Neuronal stem cell (in vitro differentiated cells): ENCODE data around the gene EMC8.

Experiments
- DNase-seq: peaks from one replicate; pipeline ENCODE4 v3.0.0-alpha.2; 2013; ENCODE audit warnings: low spot score
- H2AFZ ChIP-seq: one replicate; pipeline ENCODE4 v1.6.1; 2013; ENCODE audit warnings: mild to moderate bottlenecking, low read length, inconsistent platforms
- H2AK5ac ChIP-seq: 2 replicates; pipeline ENCODE4 v1.6.1; 2013; ENCODE audit warnings: low read depth, mild to moderate bottlenecking, inconsistent platforms, low read length, moderate library complexity, mixed read lengths
- H2BK120ac ChIP-seq: 2 replicates; pipeline ENCODE4 v1.6.1; 2013; ENCODE audit warnings: low read depth, mild to moderate bottlenecking, inconsistent platforms, low read length, moderate library complexity, mixed read lengths
- H2BK12ac ChIP-seq: one replicate; pipeline ENCODE4 v1.6.1; 2013; ENCODE audit warnings: low read length, inconsistent platforms
- H2BK15ac ChIP-seq: 2 replicates; pipeline ENCODE4 v1.6.1; 2013; ENCODE audit warnings: mild to moderate bottlenecking, low read length, inconsistent platforms, mixed read lengths
- H2BK5ac ChIP-seq: one replicate; pipeline ENCODE4 v1.6.1; 2013; ENCODE audit warnings: inconsistent platforms, mild to moderate bottlenecking, low read length, moderate library complexity
- H3K14ac ChIP-seq: one replicate; pipeline ENCODE4 v1.6.1; 2013; ENCODE audit warnings: low read length, inconsistent platforms
- H3K18ac ChIP-seq: 2 replicates; pipeline ENCODE4 v1.6.1; 2013; ENCODE audit warnings: low read length, inconsistent platforms
- H3K23ac ChIP-seq: 2 replicates; pipeline ENCODE4 v1.6.1; 2013; ENCODE audit warnings: low read depth, mild to moderate bottlenecking, mixed read lengths, low read length, inconsistent platforms; ENCODE audit not compliant: poor library complexity
- H3K27ac ChIP-seq: replicated peaks from 3 replicates; pipeline ENCODE4 v1.5.1; 2013; ENCODE audit warnings: low read length, inconsistent platforms
- H3K27me3 ChIP-seq, 3 experiments: 2 replicates each; pipeline ENCODE4 v1.6.1; 2013; ENCODE audit warnings: low read length in 3 of 3, mild to moderate bottlenecking in 2 of 3, inconsistent platforms in 1 of 3, low read depth in 1 of 3, mixed read lengths in 1 of 3, moderate library complexity in 1 of 3; ENCODE audit not compliant: control insufficient read depth in 3 of 3, insufficient read depth in 3 of 3
- H3K36me3 ChIP-seq, 2 donors: replicated peaks in 1 of 2; 2 replicates each; pipeline ENCODE4 v1.6.1; 2013; ENCODE audit warnings: low read length in 2 of 2; ENCODE audit not compliant: control insufficient read depth in 2 of 2, insufficient read depth in 2 of 2
- H3K4ac ChIP-seq: 2 replicates; pipeline ENCODE4 v1.6.1; 2013; ENCODE audit warnings: inconsistent platforms, mild to moderate bottlenecking, low read length, moderate library complexity
- H3K4me1 ChIP-seq, 2 donors: 1 replicate in 1 of 2; 2 replicates in 1 of 2; pipeline ENCODE4 v1.6.1; 2013; ENCODE audit warnings: low read length in 2 of 2, low read depth in 1 of 2; ENCODE audit not compliant: control insufficient read depth in 2 of 2, insufficient read depth in 1 of 2
- H3K4me2 ChIP-seq: one replicate; pipeline ENCODE4 v1.6.1; 2013; ENCODE audit warnings: mild to moderate bottlenecking, low read length, inconsistent platforms; ENCODE audit not compliant: insufficient read depth, poor library complexity, severe bottlenecking
- H3K4me3 ChIP-seq, 2 donors: 2 replicates each; pipeline ENCODE4 v1.5.1; 2013; ENCODE audit warnings: low read length in 2 of 2, mild to moderate bottlenecking in 2 of 2, inconsistent platforms in 1 of 2, moderate library complexity in 1 of 2
- H3K79me1 ChIP-seq: one replicate; pipeline ENCODE4 v1.6.1; 2013; ENCODE audit warnings: low read depth, mild to moderate bottlenecking, inconsistent platforms, low read length, moderate library complexity
- H3K9ac ChIP-seq: one replicate; pipeline ENCODE4 v1.6.1; 2013; ENCODE audit warnings: mild to moderate bottlenecking, low read depth, low read length, inconsistent platforms; ENCODE audit not compliant: poor library complexity
- H3K9me3 ChIP-seq, 2 donors: replicated peaks in 1 of 2; 2 replicates each; pipeline versions ENCODE3 to v1.6.1; 2013; ENCODE audit warnings: low read length in 2 of 2, mild to moderate bottlenecking in 2 of 2, inconsistent platforms in 1 of 2, low read depth in 1 of 2, mixed read lengths in 1 of 2, moderate library complexity in 1 of 2; ENCODE audit not compliant: control insufficient read depth in 2 of 2, insufficient read depth in 1 of 2
- H4K8ac ChIP-seq: one replicate; pipeline ENCODE4 v1.6.1; 2013; ENCODE audit warnings: low read depth, mild to moderate bottlenecking, inconsistent platforms, low read length, moderate library complexity
- H4K91ac ChIP-seq: one replicate; pipeline ENCODE4 v1.6.1; 2013; ENCODE audit warnings: low read length, low read depth, mild to moderate bottlenecking, inconsistent platforms; ENCODE audit not compliant: poor library complexity
- WGBS, 2 donors: extraction: QIAGEN DNeasy Blood & Tissue Kit; methylation state at CpG; one replicate each; pipeline ENCODE4 v1.1.7; 2013; ENCODE audit warnings: missing lambda C conversion rate in 2 of 2, mixed read lengths in 1 of 2; ENCODE audit not compliant: insufficient read length in 2 of 2, insufficient replicate concordance in 1 of 2; ENCODE audit errors: extremely low coverage in 2 of 2; 5-methylcytosine and 5-hydroxymethylcytosine counted together

EMC8 gene

DNA sequence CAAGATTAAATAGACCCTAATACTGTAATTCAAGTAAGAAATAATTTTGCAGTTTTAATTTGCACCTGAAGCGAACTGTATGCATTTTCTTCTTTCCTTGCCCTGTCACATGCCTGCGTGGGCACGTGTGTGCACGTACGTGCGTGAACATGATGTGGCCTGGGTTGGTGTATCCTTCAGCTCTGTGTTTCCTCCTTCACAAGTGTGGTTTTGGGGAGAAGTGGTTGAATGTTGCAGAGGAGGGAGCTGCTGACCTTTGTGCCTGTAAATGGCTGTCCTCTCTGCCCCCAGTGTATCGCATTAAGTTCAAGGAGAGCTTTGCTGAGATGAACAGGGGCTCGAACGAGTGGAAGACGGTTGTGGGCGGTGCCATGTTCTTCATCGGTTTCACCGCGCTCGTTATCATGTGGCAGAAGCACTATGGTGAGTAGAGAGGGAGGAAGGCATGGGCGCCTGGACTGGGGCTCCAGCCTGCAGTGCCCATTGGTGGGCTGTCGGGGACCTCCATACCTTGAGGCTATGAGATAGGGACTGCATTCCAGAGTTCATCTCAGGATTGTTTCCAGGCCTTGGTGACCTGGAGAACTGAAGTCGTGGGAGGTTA lies 6.2 kb upstream of the EMC8 start:
- H2BK5ac ChIP-seq = no peak overlapping the region
- H3K18ac ChIP-seq = no peak overlapping the region
- H2AK5ac ChIP-seq = no peak overlapping the region
- H3K4me1 ChIP-seq = peaks cover under 1% of the 10 kb centered on the region in 2 donors
- H3K4ac ChIP-seq = no peak overlapping the region
- H2BK12ac ChIP-seq = no peak overlapping the region
- peaks cover 0 to 3% of the 10 kb centered on the region in 2 donors for H3K9me3 ChIP-seq
- no peak overlapping the region for H2BK15ac ChIP-seq
- no peaks in the 10 kb centered on the region for H3K27me3 ChIP-seq
- H4K8ac ChIP-seq = no peak overlapping the region
- no peak overlapping the region for H2BK120ac ChIP-seq
- H4K91ac ChIP-seq = no peak overlapping the region
- H2AFZ ChIP-seq = no peak overlapping the region
- H3K4me3 ChIP-seq = peak overlapping the region in 1 of 2 donors; percentile 2
- WGBS, 2 donors = no CpG with 5 or more reads among the region's 18 CpGs
- no peak overlapping the region for H3K4me2 ChIP-seq
- no peak overlapping the region for H3K9ac ChIP-seq
- no peak for DNase-seq
- no peak overlapping the region for H3K27ac ChIP-seq
- peaks cover under 1% of the 10 kb centered on the region for H3K79me1 ChIP-seq
- no peak overlapping the region for H3K23ac ChIP-seq
- no peak overlapping the region for H3K14ac ChIP-seq
- H3K36me3 ChIP-seq = peaks cover 30 to 63% of the 10 kb centered on the region in 2 donors

DNA sequence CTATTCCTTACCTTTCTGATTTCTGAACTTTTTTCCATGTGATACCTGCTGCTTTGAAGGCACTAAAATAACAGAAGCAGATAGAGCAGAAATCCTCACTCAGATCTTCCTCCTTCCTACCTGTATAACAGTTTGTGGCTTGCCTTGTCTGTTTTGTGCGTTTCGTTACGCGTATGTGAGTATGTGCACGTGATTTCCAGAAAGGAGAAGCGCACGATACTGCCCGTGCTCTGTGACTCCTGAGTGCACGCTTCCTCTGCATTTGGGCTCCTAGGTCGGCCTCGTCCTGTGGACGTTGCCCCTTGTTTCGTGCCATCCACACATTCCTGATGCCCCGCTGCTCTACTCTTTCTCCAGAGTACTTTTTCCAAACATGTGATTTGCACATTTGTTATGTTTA lies 4.2 kb upstream of the EMC8 start:
- Histone ChIP-seq H2BK15ac (no peak overlapping the region), H3K36me3 (peaks cover 30 to 63% of the 10 kb centered on the region in 2 donors), H4K91ac (no peak overlapping the region), H3K9ac (no peak overlapping the region), H3K27ac (no peak overlapping the region), H2BK12ac (no peak overlapping the region), H3K4me1 (peaks cover 3 to 4% of the 10 kb centered on the region in 2 donors), H3K27me3 (no peaks in the 10 kb centered on the region), H3K4ac (no peak overlapping the region), H3K18ac (no peak overlapping the region), H3K14ac (no peak overlapping the region), H3K4me3 (no peak overlapping the region), H3K4me2 (no peak overlapping the region), H3K9me3 (peaks cover 0 to 3% of the 10 kb centered on the region in 2 donors), H2AK5ac (no peak overlapping the region), H2BK120ac (no peak overlapping the region), H2BK5ac (no peak overlapping the region), H4K8ac (no peak overlapping the region), H3K79me1 (peaks cover 10% of the 10 kb centered on the region), H2AFZ (no peak overlapping the region), H3K23ac (no peak overlapping the region)
- no peak for DNase-seq
- WGBS, 2 donors = no CpG with 5 or more reads among the region's 14 CpGs

- no peaks in the 10 kb centered on the region for H3K27me3 ChIP-seq
- H2AK5ac ChIP-seq = no peak overlapping the region
- H2BK5ac ChIP-seq = peak overlapping the region; percentile 79
- H2AFZ ChIP-seq = peak overlapping the region; percentile 95
- H3K4me3 ChIP-seq = peak overlapping the region; percentile 91 to 99
- peaks cover 30 to 69% of the 10 kb centered on the region in 2 donors for H3K36me3 ChIP-seq
- H2BK15ac ChIP-seq = no peak overlapping the region
- H3K27ac ChIP-seq = no peak overlapping the region
- no peak overlapping the region for H4K8ac ChIP-seq
- peak overlapping the region; percentile 97 for H3K9ac ChIP-seq
- peak overlapping the region; percentile 39 for H3K14ac ChIP-seq
- H3K4me2 ChIP-seq = peak overlapping the region; percentile 88
- peaks cover 18% of the 10 kb centered on the region for H3K79me1 ChIP-seq
- no peak overlapping the region for H3K23ac ChIP-seq
- WGBS, 2 donors = no CpG with 5 or more reads among the region's 9 CpGs
- H3K4ac ChIP-seq = no peak overlapping the region
- no peak overlapping the region for H2BK12ac ChIP-seq
- H4K91ac ChIP-seq = no peak overlapping the region
- no peak for DNase-seq
- H3K9me3 ChIP-seq = no peaks in the 10 kb centered on the region
- H3K4me1 ChIP-seq = peaks cover 3 to 7% of the 10 kb centered on the region in 2 donors
- H3K18ac ChIP-seq = no peak overlapping the region
- no peak overlapping the region for H2BK120ac ChIP-seq
Measured at GRCh38 chr16:85800321-85800669, 951 bp upstream of the EMC8 start.

DNA sequence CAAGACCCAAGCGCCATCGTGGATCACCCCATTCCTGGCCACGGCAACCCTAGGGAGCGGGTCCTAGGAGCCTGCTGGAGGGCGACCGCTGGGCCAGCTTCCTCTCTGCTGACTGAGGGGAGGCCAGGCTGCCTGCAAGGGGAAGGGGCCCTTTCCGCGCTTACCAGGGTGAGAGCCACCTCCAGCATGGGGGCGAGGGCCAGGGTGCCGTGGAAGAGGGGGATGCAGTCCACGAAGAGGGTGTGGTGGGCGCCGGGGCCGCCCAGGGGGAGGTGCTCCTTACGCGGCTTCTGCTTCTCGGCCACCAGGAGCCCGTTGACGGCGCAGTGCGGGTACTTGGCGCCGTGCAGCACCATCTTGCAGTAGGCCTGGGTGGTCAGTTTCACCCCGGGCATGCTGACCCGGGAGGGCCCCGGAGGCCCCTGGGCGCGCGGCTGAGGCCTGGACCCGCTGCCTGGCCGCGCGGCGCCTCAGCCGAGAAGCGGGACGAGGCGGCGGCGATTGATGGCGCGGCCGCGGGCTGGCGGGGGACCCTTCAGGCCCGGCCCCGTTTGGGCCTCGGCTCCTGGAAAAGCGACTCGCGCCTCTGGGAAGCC lies 345 bp downstream of the EMC8 start:
- peak overlapping the region; percentile 61 for H3K14ac ChIP-seq
- H3K4me2 ChIP-seq = peak overlapping the region; percentile 85
- H3K4ac ChIP-seq = peak overlapping the region; percentile 26
- no CpG with 5 or more reads among the region's 51 CpGs for WGBS, 2 donors
- H3K79me1 ChIP-seq = peaks cover 18% of the 10 kb centered on the region
- no peaks in the 10 kb centered on the region for H3K27me3 ChIP-seq
- peak overlapping the region; percentile 41 for H3K27ac ChIP-seq
- DNase-seq = no peak
- H3K9me3 ChIP-seq = no peaks in the 10 kb centered on the region
- no peak overlapping the region for H2BK15ac ChIP-seq
- peak overlapping the region; percentile 92 for H2BK120ac ChIP-seq
- peak overlapping the region; percentile 56 for H2AK5ac ChIP-seq
- H3K18ac ChIP-seq = peak overlapping the region; percentile 93
- peak overlapping the region; percentile 30 for H2BK5ac ChIP-seq
- H3K9ac ChIP-seq = peak overlapping the region; percentile 97
- peaks cover 3 to 7% of the 10 kb centered on the region in 2 donors for H3K4me1 ChIP-seq
- H2AFZ ChIP-seq = peak overlapping the region; percentile 95
- H3K36me3 ChIP-seq = peaks cover 22 to 71% of the 10 kb centered on the region in 2 donors
- H4K8ac ChIP-seq = no peak overlapping the region
- peak overlapping the region; percentile 96 for H3K23ac ChIP-seq
- no peak overlapping the region for H4K91ac ChIP-seq
- no peak overlapping the region for H2BK12ac ChIP-seq
- H3K4me3 ChIP-seq = peak overlapping the region; percentile 91 to 99
